ENCODE data around the gene MAP3K20.
"Not testable (repeated sequence)": the region's sequence is repeated elsewhere in the genome, so short reads cannot be mapped to it uniquely, and the experiment has no call there.

The MAP3K20 gene

GRCh38 chr2:173126819-173127218 is 51.2 kb downstream of the MAP3K20 start:
- no peak for DNase-seq (ENCODE audit: low read depth)

DNA sequence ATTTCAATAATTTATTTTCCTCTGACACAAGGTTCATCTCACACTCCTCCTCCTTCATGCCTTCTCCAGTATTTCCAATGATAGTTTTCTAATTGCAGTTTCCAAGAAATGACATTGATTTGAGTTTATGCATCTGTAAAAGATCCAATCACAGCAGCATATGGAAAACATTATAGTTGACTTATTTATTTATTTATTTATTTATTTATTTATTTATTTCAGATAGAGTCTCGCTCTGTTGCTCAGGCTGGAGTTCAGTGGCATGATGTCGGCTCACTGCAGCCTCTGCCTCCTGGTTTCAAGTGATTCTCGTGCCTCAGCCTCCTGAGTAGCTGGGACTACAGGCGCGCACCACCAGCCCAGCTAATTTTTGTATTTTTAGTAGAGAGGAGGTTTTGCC is 52.5 kb downstream of the MAP3K20 start:
- not testable (repeated sequence) for DNase-seq (ENCODE audit: low read depth)

DNA sequence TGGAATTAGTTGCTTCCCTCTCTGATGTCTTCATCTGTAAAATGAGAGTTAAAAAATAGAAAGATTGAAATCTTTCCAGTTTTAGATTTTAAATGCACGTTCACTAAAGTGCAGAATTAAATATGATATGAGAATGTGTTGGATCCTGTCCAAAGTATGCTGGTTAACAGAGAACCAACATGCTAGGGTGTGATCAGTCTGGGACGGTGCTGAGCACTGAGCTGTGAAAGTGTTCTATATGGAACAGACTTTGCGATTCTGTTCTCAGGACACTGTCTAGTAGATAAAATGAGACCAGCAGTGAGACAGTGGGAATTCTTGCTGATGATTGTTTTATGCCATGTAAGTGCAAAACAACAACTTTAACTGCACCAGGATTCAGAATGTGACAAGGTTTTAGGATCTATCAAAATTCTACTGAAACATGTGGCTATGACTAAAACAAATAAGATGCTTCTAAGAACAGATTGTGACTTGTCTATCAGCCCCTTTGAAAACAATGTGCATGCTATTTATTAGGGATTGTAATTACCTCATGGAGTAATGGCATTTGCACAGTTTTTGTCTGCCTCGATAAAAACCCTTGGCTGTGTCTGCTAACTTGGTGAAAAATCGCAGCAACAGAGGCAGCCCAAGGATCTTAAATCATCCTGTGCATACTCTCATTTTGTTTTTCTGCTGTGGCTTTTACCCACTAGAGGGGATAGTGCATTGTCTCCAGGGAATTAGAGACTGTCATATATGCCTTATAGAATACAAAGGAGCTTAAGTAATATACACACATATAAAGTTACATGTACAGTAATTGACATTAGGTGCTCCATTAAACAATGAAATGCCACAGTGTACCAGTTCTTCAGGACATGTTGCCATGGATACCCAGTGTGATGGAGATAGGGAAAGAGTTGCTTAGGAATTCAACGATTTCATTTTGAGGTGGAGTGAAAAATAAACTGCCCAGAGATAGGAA is 55.1 kb downstream of the MAP3K20 start:
- no peak for DNase-seq (ENCODE audit: low read depth)

- no peak for DNase-seq (ENCODE audit: low read depth)
These were observed 56.9 kb downstream of the MAP3K20 start for GRCh38 chr2:173132531-173132930.

DNA sequence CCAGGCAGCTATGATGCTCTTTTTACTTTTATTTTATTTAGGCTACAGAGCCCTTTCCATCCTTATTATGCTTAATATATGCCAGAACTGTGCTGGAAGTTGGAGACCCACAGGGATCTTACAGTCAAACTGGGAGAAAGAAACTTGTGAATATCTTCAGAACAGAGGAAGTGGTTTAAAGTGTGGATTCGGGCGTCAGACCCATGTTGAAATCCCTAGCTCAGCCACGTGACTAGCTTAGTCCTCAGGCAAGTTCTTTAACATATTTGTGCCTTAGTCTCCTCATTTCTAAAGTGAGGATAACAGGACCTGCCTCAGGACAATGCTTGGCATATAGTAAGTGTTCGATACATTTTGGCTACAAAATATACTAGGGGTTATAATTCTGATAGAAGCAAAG is 59.1 kb downstream of the MAP3K20 start:
- no peak for DNase-seq (ENCODE audit: low read depth)

- DNase-seq (ENCODE audit: low read depth), result no peak
These were observed 60.4 kb downstream of the MAP3K20 start for GRCh38 chr2:173136067-173136466.

DNA sequence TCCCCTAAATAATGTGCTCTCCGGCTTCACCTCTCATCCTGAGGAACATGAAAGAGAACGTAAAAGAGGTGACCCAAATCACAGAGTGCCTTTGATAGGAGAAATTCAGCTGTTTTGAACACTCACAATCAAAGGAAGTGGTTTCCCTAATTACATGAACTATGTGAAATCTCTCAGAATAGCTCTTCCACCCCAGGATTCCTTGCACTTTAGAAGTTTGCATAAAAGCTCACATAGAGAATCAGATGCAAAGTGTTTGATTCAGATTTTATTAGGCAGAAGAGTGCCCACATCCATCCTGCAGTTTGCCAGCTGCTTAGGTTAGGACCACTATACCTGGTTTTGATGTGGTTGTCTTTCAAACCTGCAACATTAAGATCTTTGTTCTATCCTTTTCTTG is 61.0 kb downstream of the MAP3K20 start:
- no peak for DNase-seq (ENCODE audit: low read depth)

- no peak for DNase-seq (ENCODE audit: low read depth)
These were observed 62.0 kb downstream of the MAP3K20 start for GRCh38 chr2:173137610-173138009.

- no peak for DNase-seq (ENCODE audit: low read depth)
These were observed 63.3 kb downstream of the MAP3K20 start for GRCh38 chr2:173138962-173139361.

- no peak for DNase-seq (ENCODE audit: low read depth)
These were observed 66.0 kb downstream of the MAP3K20 start for GRCh38 chr2:173141666-173142065.

GRCh38 chr2:173145454-173145853 is 69.8 kb downstream of the MAP3K20 start:
- DNase-seq (ENCODE audit: low read depth), result no peak

DNA sequence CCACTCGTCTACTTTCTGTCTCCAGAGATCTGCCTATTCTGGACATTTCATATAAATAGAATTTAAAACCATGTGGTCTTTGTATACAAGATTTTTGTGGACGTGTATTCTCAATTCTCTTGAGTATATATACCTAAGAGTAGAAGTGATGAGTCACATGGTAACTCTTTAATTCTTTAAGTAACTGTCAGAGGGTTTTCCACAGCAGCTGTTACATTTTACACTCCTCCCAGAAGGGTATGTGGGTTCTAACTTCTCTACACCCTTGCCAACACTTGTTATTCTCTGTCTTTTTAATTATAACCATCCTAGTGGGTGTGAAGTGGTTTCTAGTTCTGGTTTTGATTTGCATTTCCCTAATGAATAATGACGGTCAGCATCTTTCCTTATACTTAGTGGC is 70.9 kb downstream of the MAP3K20 start:
- DNase-seq (ENCODE audit: low read depth), result no peak

GRCh38 chr2:173148520-173148919 is 72.9 kb downstream of the MAP3K20 start:
- no peak for DNase-seq (ENCODE audit: low read depth)

GRCh38 chr2:173149491-173149890 is 73.8 kb downstream of the MAP3K20 start:
- DNase-seq (ENCODE audit: low read depth), result peak; percentile 17

DNA sequence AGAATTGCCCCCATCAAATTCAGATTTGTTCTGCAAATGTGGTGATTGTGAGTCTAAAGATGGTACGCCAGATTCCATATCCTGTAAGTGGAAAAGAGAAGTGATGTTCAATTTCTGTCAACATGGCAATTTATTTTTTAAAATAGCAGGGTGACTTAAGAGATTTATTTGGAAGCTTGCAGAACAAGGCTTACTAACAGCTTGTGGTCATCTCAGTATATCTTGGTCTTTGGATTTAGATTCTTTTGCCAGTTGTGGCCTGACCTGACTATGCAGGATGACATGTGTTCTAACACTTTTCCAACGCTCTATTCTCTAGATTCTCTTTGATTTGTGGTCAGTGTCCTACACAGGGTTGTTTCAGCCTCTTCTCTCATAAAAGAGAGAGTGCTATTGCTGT is 74.4 kb downstream of the MAP3K20 start:
- DNase-seq (ENCODE audit: low read depth), result no peak

DNA sequence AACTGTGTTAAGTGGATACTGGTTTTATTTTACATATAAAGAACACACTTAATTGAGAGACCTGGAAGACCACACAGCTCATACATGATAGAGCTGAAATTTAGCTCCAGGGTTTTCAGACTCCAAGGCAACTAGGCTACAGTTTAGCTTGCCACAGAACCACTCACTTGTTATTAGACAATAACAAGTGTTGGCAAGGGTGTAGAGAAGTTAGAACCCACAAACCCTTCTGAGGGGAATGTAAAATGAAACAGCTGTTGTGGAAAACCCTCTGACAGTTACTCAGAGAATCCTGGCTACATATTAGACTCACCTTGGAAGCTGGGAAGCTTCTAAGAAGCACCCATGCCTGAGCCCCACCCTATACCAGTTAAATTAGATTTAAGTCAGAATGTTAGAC is 75.3 kb downstream of the MAP3K20 start:
- no peak for DNase-seq (ENCODE audit: low read depth)

GRCh38 chr2:173151671-173152401 is 76.2 kb downstream of the MAP3K20 start:
- DNase-seq (ENCODE audit: low read depth), result no peak

DNA sequence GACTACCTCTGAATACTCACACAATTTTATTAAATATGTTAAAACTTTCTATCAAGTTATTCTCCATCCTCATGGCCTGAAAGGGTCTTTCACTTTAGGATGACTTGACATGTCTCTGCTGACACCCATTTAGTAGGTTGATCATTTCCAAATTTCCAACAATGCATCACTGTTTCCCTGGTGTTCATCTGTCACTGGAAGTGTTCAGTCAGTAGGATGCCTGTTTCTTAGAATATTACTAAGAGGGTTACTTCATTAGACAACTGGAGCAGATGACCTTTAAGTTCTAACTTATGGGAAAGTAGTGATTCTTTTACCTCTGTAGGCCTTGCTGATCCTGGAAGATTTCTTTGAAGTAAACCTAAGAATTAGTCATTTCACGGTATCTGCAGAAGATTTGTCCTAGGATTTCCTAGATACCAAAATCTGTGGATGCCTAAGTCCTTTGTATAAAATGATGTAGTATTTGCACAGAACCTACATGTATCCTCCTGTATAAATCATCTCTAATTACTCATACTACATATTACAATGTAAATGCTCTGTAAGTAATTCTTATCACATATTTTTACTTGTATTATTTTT is 77.7 kb downstream of the MAP3K20 start:
- no peak for DNase-seq (ENCODE audit: low read depth)

- DNase-seq (ENCODE audit: low read depth), result no peak
These were observed 82.1 kb downstream of the MAP3K20 start for GRCh38 chr2:173157676-173158293.

- DNase-seq (ENCODE audit: low read depth), result no peak
These were observed 84.3 kb downstream of the MAP3K20 start for GRCh38 chr2:173159791-173160463.

- DNase-seq (ENCODE audit: low read depth), result no peak
These were observed 85.0 kb downstream of the MAP3K20 start for GRCh38 chr2:173160618-173161017.

DNA sequence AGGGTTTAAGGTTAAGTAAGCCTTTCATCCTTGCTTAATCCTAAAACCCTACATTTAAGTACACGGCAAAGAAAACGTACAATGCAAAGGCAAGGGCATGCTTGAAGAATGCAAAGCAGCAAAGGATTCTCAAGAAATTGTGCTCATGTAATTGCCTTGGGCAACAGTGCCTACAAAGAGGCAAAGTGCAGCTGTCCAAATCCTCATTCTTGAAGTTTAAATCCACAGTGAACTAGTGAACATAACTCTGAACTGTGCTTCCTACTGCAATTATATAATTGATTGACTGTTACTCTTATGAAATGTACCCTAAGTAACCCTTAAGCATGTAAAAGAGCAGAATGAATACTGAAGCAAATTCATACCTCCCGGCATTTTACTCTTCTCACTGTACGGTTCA is 85.4 kb downstream of the MAP3K20 start:
- DNase-seq (ENCODE audit: low read depth), result no peak
